ENCODE measurements around the gene KIF20B. TPM values are rescaled to one million over a fixed set of nuclear protein-coding genes. Genes with fewer than 3 reads are reported as not detected.

The KIF20B gene
- total RNA-seq, 2 experiments from 2014 or later, result 58.1 to 63.2 TPM

DNA sequence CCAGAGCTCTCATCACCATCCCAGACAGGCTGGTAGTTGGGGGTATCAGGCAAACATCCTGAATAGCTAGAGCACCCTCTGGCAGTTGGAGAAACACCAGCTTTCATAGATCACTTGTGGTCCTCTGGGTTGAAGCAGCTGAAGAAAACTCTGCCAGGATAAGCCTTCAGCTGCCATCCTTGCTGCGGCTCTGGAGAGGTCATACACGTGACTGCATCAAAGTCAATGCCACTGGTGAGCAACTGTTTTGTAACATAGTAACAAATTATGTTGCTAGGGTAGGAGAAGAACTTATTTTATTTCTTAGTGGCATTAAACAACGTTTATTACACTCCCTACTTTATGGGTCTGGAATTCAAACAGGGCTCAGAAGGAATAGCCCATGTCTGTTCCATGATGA is 37.2 kb upstream of the KIF20B start:
- Mint-ChIP-seq H3K27ac (no peak overlapping the region), H3K9me3 (no peaks in the 10 kb centered on the region), H3K36me3 (ENCODE audit: low read depth) (no peaks in the 10 kb centered on the region), H3K4me1 (ENCODE audit: low read depth) (no peaks in the 10 kb centered on the region), H3K4me3 (no peak overlapping the region), H3K27me3 (no peaks in the 10 kb centered on the region)
- POLR2A ChIA-PET, result no interaction called here
- CTCF ChIA-PET, result no interaction called here
- ATAC-seq (no peak), DNase-seq (no peak)
- TF ChIP-seq, protein P1, sequence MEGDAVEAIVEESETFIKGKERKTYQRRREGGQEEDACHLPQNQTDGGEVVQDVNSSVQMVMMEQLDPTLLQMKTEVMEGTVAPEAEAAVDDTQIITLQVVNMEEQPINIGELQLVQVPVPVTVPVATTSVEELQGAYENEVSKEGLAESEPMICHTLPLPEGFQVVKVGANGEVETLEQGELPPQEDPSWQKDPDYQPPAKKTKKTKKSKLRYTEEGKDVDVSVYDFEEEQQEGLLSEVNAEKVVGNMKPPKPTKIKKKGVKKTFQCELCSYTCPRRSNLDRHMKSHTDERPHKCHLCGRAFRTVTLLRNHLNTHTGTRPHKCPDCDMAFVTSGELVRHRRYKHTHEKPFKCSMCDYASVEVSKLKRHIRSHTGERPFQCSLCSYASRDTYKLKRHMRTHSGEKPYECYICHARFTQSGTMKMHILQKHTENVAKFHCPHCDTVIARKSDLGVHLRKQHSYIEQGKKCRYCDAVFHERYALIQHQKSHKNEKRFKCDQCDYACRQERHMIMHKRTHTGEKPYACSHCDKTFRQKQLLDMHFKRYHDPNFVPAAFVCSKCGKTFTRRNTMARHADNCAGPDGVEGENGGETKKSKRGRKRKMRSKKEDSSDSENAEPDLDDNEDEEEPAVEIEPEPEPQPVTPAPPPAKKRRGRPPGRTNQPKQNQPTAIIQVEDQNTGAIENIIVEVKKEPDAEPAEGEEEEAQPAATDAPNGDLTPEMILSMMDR (IDR thresholded peaks at IDR 0.05), result no peak
- intact Hi-C loops (cut with micrococcal nuclease), result no loop called here

DNA sequence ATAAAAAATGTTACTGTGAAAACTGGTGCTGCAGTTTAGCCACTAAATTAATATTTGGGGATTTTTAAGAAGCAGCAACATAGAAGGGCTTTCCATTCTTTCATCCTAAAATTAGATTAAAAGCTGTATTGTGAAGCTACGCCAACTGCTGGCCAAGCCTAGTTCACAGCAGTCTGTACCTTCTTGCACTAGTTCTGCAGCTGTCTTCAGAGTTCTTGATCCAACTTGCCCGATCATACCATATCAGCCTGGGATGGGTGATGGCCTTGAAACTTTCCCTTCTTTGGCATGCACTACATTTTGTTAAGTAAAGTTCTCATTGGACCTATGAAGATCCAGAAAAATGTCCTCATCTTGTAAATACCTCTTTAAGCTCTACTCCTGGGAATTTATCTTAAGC is 36.1 kb upstream of the KIF20B start:
- no peaks in the 10 kb centered on the region for H3K36me3 Mint-ChIP-seq (ENCODE audit: low read depth)
- no peak for DNase-seq
- TF ChIP-seq, protein P1 (IDR thresholded peaks at IDR 0.05), result no peak
- no peak overlapping the region for H3K27ac Mint-ChIP-seq
- peaks cover 2% of the 10 kb centered on the region for H3K27me3 Mint-ChIP-seq
- CTCF ChIA-PET, result no interaction called here
- ATAC-seq, result no peak
- no peaks in the 10 kb centered on the region for H3K4me1 Mint-ChIP-seq (ENCODE audit: low read depth)
- intact Hi-C loops (cut with micrococcal nuclease), result no loop called here
- POLR2A ChIA-PET, result no interaction called here
- H3K4me3 Mint-ChIP-seq, result no peak overlapping the region
- H3K9me3 Mint-ChIP-seq, result no peaks in the 10 kb centered on the region

DNA sequence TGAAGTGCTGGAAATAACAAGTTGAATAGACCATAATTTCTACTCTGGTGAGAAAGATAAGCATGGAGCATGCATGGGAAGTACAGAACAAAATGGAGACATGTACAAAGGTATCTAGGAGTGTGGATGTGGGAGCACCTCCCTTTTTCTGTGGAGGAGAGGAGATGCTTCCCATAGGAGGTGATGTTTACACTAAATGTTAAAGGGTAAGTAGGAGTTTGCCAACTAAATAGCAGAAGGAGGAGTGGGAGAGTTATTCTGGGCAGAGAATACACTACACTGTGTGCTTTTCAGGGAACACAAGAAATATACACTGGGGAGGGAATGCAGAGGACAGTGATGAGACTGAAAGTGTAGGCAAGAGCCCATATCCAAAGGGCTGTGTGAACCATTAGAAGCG is 35.3 kb upstream of the KIF20B start:
- no peak for DNase-seq
- CTCF ChIA-PET, result no interaction called here

DNA sequence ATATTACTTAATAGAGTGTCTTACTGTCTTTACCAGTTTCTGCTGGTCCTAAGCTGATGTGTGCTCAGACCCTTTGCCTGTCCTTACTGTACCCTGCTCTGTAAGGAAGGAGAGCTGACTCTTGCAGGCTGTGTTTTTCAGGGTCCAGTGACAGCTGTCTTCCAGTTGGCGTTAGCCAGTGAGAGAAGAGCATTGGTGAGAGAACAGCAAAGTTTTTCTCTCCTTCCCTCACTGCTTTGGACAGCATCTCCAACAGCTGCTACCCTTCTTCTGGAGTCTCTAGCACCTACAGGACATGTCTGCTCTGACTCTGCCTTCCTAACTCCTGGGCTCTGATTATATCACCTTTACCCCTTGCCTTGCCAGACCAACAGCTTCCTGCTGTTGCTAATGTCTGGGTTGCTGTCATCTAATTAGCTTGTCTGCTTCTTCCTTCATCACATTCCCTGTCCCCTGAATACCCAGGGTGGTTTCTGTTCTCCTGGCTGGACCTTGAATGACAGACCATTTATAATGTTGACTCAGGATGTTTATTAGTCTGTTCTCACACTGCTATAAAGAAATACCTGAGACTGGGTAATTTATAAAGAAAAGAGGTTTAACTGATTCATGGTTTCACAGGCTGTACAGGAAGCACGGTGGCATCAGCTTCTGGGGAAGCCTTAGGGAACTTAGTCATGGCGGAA is 32.9 kb upstream of the KIF20B start:
- ATAC-seq, result no peak
- POLR2A ChIA-PET, result no interaction called here
- intact Hi-C loops (cut with micrococcal nuclease), result no loop called here

More for the DNA sequence above, 35.3 kb upstream of the KIF20B start:
- TF ChIP-seq, protein P1 (IDR thresholded peaks at IDR 0.05), result no peak
- Mint-ChIP-seq H3K27ac (no peak overlapping the region), H3K9me3 (no peaks in the 10 kb centered on the region), H3K4me1 (ENCODE audit: low read depth) (no peaks in the 10 kb centered on the region), H3K27me3 (peaks cover 2% of the 10 kb centered on the region), H3K36me3 (ENCODE audit: low read depth) (no peaks in the 10 kb centered on the region), H3K4me3 (no peak overlapping the region)
- no peak for ATAC-seq
- POLR2A ChIA-PET, result no interaction called here
- intact Hi-C loops (cut with micrococcal nuclease), result no loop called here

DNA sequence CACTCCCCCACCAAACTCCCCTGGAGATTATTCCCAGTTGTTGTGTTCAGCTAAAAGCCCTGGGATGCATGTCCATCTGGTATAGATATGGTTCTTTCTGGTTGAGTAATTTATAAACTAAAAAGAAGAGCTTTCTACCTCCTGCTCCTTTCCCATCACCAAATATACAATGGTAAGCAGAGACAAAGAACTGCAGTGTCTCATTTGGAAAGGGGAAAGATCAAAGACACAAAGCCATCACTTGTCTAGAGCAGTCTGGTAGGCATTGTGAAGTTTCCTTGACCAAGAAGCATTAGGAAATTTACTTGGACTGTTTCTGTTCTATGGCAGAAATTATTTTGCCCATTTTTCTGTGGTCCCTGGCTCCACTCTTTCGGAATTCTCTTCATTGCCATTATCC is 31.4 kb upstream of the KIF20B start:
- Mint-ChIP-seq H3K36me3 (ENCODE audit: low read depth) (no peaks in the 10 kb centered on the region), H3K9me3 (no peaks in the 10 kb centered on the region), H3K27me3 (peaks cover 4% of the 10 kb centered on the region), H3K4me1 (ENCODE audit: low read depth) (no peaks in the 10 kb centered on the region), H3K4me3 (no peak overlapping the region), H3K27ac (no peak overlapping the region)
- intact Hi-C loops (cut with micrococcal nuclease), result no loop called here
- no peak for DNase-seq
- POLR2A ChIA-PET, result no interaction called here
- TF ChIP-seq, protein P1 (IDR thresholded peaks at IDR 0.05), result no peak
- ATAC-seq, result no peak
- CTCF ChIA-PET, result no interaction called here

More for the DNA sequence above, 32.9 kb upstream of the KIF20B start:
- H3K4me3 Mint-ChIP-seq, result no peak overlapping the region
- no peak for DNase-seq
- no peak overlapping the region for H3K27ac Mint-ChIP-seq
- H3K27me3 Mint-ChIP-seq, result peaks cover 4% of the 10 kb centered on the region
- TF ChIP-seq, protein P1 (IDR thresholded peaks at IDR 0.05), result no peak
- CTCF ChIA-PET, result no interaction called here
- H3K36me3 Mint-ChIP-seq (ENCODE audit: low read depth), result no peaks in the 10 kb centered on the region
- H3K4me1 Mint-ChIP-seq (ENCODE audit: low read depth), result no peaks in the 10 kb centered on the region
- no peaks in the 10 kb centered on the region for H3K9me3 Mint-ChIP-seq
